ENCODE measurements around the gene TNS4. TPM values are rescaled to one million over a fixed set of nuclear protein-coding genes. Genes with fewer than 3 reads are reported as not detected.

Gene TNS4
- total RNA-seq, 1 donor from 2014 or later, result 52.1 TPM

- no peak for ATAC-seq
These were observed 67.6 kb downstream of the TNS4 start for GRCh38 chr17:40433551-40434415.

GRCh38 chr17:40432864-40433528, 68.4 kb downstream of the TNS4 start:
- no peak for ATAC-seq

GRCh38 chr17:40431231-40431602, 70.2 kb downstream of the TNS4 start:
- no peak for ATAC-seq

- no peak for ATAC-seq
These were observed 70.9 kb downstream of the TNS4 start for GRCh38 chr17:40430272-40431230.

- ATAC-seq, result no peak
These were observed 74.4 kb downstream of the TNS4 start for GRCh38 chr17:40427002-40427491.

Other genes starting within 250 kb of the TNS4 start
- 12.8 TPM for gene CDC6, start 213.7 kb downstream of the TNS4 start, total RNA-seq
- 8.2 TPM for gene RARA, start 192.4 kb downstream of the TNS4 start, total RNA-seq
- 0.28 TPM for gene GJD3, start 136.9 kb downstream of the TNS4 start, total RNA-seq
- gene TOP2A, start 83.7 kb downstream of the TNS4 start, total RNA-seq, result 56.1 TPM
- 72.1 TPM for gene IGFBP4, start 58.2 kb downstream of the TNS4 start, total RNA-seq
- gene CCR7, start 63.8 kb upstream of the TNS4 start, total RNA-seq, result 0.48 TPM
- gene SMARCE1, start 146.2 kb upstream of the TNS4 start, total RNA-seq, result 51.7 TPM
- gene KRT222, start 163.6 kb upstream of the TNS4 start, total RNA-seq, result 0.20 TPM
- gene KRT24, start 202.1 kb upstream of the TNS4 start, total RNA-seq, result 10.0 TPM